Tibial nerve (tissue), 4 donors: ENCODE data around the gene APLP2. TPM values are rescaled to one million over a fixed set of nuclear protein-coding genes. Genes with fewer than 3 reads are reported as not detected.
"Not testable (repeated sequence)": the region's sequence is repeated elsewhere in the genome, so short reads cannot be mapped to it uniquely, and the experiment has no call there.

Experiments used
- DNase-seq, 2 donors: peaks; one replicate each; pipeline ENCODE4 v3.0.0-alpha.2; 2019; ENCODE audit warnings: low spot score in 2 of 2
- H3K27ac ChIP-seq, 4 donors: fragments of 200-600 bp; sonication (generic) in 3 of 4; one replicate each; pipeline ENCODE4 v1.5.1; 2017 to 2019; ENCODE audit warnings: mild to moderate bottlenecking in 1 of 4
- H3K27me3 ChIP-seq, 2 donors: fragments of 200-600 bp; sonication (generic) in 1 of 2; one replicate each; pipeline versions ENCODE4 v1.5.1 to v1.6.0; 2017 to 2019
- H3K36me3 ChIP-seq, 3 donors: fragments of 200-600 bp; sonication (generic); one replicate each; pipeline ENCODE4 v1.5.1; 2018 to 2019
- H3K4me1 ChIP-seq, 4 donors: fragments of 200-600 bp; sonication (generic) in 3 of 4; one replicate each; pipeline ENCODE4 v1.5.1; 2017 to 2019
- H3K4me3 ChIP-seq, 4 donors: fragments of 200-600 bp; sonication (generic) in 3 of 4; one replicate each; pipeline ENCODE4 v1.5.1; 2017 to 2019; ENCODE audit warnings: mild to moderate bottlenecking in 1 of 4, moderate library complexity in 1 of 4
- H3K9me3 ChIP-seq, 4 donors: fragments of 200-600 bp; sonication (generic) in 3 of 4; one replicate each; pipeline ENCODE4 v1.5.1; 2017 to 2019
- CTCF ChIP-seq, 5 experiments: fragments of 200-600 bp in 3 of 5; fragments of 450-650 bp in 2 of 5; sonication (generic) in 3 of 5; IDR thresholded peaks; one replicate each; pipeline ENCODE4 v1.5.1; 2016 to 2019; ENCODE audit warnings: antibody characterized with exemption in 5 of 5, mild to moderate bottlenecking in 3 of 5, moderate library complexity in 2 of 5
- EP300 ChIP-seq, 2 donors: sonication (generic); formaldehyde crosslinking; IDR thresholded peaks; one replicate each; pipeline ENCODE4 v1.6.1; 2017; ENCODE audit warnings: antibody characterized with exemption in 2 of 2, mild to moderate bottlenecking in 1 of 2
- POLR2A ChIP-seq, 2 donors: fragments of 450-650 bp; IDR thresholded peaks; one replicate each; pipeline ENCODE4 v1.6.1; 2017; ENCODE audit warnings: antibody characterized with exemption in 2 of 2, mild to moderate bottlenecking in 2 of 2, moderate library complexity in 2 of 2
- WGBS, 2 donors: methylation state at CpG; one replicate each; pipeline ENCODE4 v1.1.5; 2018; 5-methylcytosine and 5-hydroxymethylcytosine counted together
- total RNA-seq, 4 donors: library from RNA; depleted of rRNA; stranded (reverse); fragments of >200 nt; gene quantifications; one replicate each; pipeline ENCODE4 v1.1.0, GENCODE V29; 2016

The APLP2 gene
- total RNA-seq, 4 donors from 2014 or later, result 200 to 229 (median 212) TPM

GRCh38 chr11:130106381-130106780, 36.7 kb downstream of the APLP2 start:
- Histone ChIP-seq H3K27me3 (no peaks in the 10 kb centered on the region), H3K4me1 (peaks cover 0 to 28% (median 13%) of the 10 kb centered on the region in 4 donors), H3K9me3 (no peaks in the 10 kb centered on the region), H3K36me3 (peaks cover 0 to 14% (median 0%) of the 10 kb centered on the region in 3 donors), H3K4me3 (no peak overlapping the region), H3K27ac (no peak overlapping the region)
- TF ChIP-seq CTCF (IDR thresholded peaks at IDR 0.05), result no peak
- no peak for TF ChIP-seq POLR2A (IDR thresholded peaks at IDR 0.05)
- TF ChIP-seq EP300 (IDR thresholded peaks at IDR 0.05), result no peak
- WGBS, 2 donors, result 92 to 93% methylated on average over 5 of the region's 5 CpGs
- no peak for DNase-seq

DNA sequence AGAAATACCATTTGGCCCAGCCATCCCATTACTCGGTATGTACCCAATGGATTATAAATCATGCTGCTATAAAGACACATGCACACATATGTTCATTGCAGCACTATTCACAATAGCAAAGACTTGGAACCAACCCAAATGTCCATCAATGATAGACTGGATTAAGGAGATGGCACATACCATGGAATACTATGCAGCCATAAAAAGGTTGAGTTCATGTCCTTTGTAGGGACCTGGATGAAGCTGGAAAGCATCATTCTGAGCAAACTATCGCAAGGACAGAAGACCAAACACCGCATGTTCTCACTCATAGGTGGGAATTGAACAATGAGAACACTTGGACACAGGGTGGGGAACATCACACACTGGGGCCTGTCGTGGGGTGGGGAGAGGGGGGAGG, 39.0 kb downstream of the APLP2 start:
- H3K4me3 ChIP-seq, DNase-seq, H3K9me3 ChIP-seq, H3K27me3 ChIP-seq, H3K27ac ChIP-seq, H3K4me1 ChIP-seq: not testable (repeated sequence)
- peaks cover 0 to 29% (median 0%) of the 10 kb centered on the region in 3 donors for H3K36me3 ChIP-seq
- 97 to 100% methylated on average over 4 of the region's 4 CpGs for WGBS, 2 donors

GRCh38 chr11:130109386-130109785, 39.7 kb downstream of the APLP2 start:
- WGBS, 2 donors, result 76 to 92% methylated on average over 2 of the region's 2 CpGs
- H3K36me3 ChIP-seq, result peaks cover 0 to 29% (median 0%) of the 10 kb centered on the region in 3 donors
- H3K9me3 ChIP-seq, result no peaks in the 10 kb centered on the region
- H3K4me3 ChIP-seq, result no peak overlapping the region
- H3K4me1 ChIP-seq, result peaks cover 0 to 1% (median 0%) of the 10 kb centered on the region in 4 donors
- no peak overlapping the region for H3K27ac ChIP-seq
- no peaks in the 10 kb centered on the region for H3K27me3 ChIP-seq
- TF ChIP-seq EP300 (IDR thresholded peaks at IDR 0.05) (no peak), CTCF (IDR thresholded peaks at IDR 0.05) (no peak), POLR2A (IDR thresholded peaks at IDR 0.05) (no peak)
- no peak for DNase-seq

DNA sequence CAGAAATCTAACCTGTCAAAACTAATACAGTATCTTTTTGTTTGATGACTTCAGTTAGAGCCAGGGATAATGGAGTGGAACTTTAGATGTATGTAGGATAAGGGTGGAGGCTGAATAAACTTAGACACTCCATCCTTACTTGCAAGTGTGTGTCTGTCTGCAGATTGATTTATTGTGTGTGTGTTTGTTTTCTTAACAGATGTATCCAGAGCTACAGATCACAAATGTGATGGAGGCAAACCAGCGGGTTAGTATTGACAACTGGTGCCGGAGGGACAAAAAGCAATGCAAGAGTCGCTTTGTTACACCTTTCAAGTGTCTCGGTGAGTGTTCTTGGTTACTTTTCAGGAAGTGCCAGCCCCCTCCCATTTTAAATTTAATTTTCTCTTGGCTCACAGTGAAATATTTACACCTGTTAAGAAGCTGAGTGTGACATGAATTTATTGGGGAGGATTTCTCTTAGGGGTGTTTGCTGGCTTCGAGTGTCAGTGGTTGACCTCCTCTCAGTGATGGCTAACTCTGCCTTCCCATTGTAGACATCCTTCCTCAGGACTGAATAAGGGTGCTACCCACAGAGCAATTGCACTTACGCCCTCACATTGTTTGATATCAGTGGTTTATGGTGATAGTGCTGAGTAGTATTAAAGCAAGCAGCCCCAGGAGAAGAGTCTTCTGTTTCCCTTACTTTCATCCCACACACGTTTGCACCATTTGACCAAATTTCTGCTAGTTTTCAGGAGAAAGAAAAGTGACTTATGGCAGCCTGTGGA, 40.8 kb downstream of the APLP2 start:
- WGBS, 2 donors, result 93 to 94% methylated on average over 7 of the region's 7 CpGs
- no peak overlapping the region for H3K4me3 ChIP-seq
- no peak for DNase-seq
- TF ChIP-seq CTCF (IDR thresholded peaks at IDR 0.05) (no peak), EP300 (IDR thresholded peaks at IDR 0.05) (no peak), POLR2A (IDR thresholded peaks at IDR 0.05) (no peak)
- no peaks in the 10 kb centered on the region for H3K27me3 ChIP-seq
- no peaks in the 10 kb centered on the region for H3K9me3 ChIP-seq
- no peak overlapping the region for H3K27ac ChIP-seq
- peaks cover 0 to 10% (median 0%) of the 10 kb centered on the region in 4 donors for H3K4me1 ChIP-seq
- peaks cover 0 to 29% (median 0%) of the 10 kb centered on the region in 3 donors for H3K36me3 ChIP-seq

DNA sequence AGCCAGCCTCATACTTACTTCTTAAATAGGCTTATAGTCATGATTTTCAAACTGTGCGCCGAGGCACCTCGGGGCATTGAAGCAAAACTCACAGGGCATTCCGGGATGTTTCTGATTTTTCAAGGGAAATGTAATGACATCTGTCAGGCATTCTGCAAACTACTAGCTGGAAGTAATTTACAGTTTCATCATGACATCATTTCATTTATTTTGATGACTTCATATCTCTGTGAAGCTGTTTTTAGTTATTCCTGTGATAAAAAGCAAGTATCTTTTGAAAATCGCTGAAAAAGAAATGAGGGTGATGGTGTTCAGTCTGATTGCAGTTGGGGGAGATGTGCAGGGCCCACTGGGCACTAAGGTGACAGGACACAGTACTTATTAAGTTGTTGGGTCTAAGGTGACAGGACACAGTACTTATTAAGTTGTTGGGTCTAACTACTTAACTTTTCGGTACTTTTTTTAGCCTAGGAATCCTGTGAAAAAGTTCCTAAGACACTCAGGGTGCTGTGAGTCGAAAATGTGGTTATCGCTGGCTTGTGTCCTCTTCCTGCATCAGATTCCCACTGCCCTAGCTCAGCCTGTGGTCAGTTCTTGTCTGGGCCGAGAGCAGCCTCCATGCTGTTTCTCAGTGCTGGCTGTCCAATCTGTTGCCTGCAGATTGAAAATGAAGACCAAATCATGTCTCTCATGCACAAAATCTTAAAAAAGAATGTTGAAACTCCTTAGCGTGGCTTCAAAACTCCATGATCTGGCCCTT, 42.6 kb downstream of the APLP2 start:
- TF ChIP-seq EP300 (IDR thresholded peaks at IDR 0.05) (no peak), POLR2A (IDR thresholded peaks at IDR 0.05) (no peak), CTCF (IDR thresholded peaks at IDR 0.05) (no peak)
- no peaks in the 10 kb centered on the region for H3K27me3 ChIP-seq
- H3K27ac ChIP-seq, result no peak overlapping the region
- 94 to 96% methylated on average over 10 of the region's 10 CpGs for WGBS, 2 donors
- peaks cover 0 to 10% (median 0%) of the 10 kb centered on the region in 4 donors for H3K4me1 ChIP-seq
- no peak for DNase-seq
- no peaks in the 10 kb centered on the region for H3K9me3 ChIP-seq
- H3K4me3 ChIP-seq, result no peak overlapping the region
- H3K36me3 ChIP-seq, result peaks cover 0 to 36% (median 0%) of the 10 kb centered on the region in 3 donors
